Fibroblast of gingiva (primary cell): ENCODE data around the gene POU2AF1.

Source experiments
- DNase-seq: peaks from one replicate; pipeline ENCODE4 v3.0.0-alpha.2; 2011; ENCODE audit warnings: low read depth

Gene POU2AF1

GRCh38 chr11:111312076-111312475 is 67.0 kb downstream of the POU2AF1 start:
- DNase-seq, result no peak

GRCh38 chr11:111310723-111311122 is 68.4 kb downstream of the POU2AF1 start:
- no peak for DNase-seq

- no peak for DNase-seq
Measured at GRCh38 chr11:111310088-111310487, 69.0 kb downstream of the POU2AF1 start.

- DNase-seq, result no peak
Measured at GRCh38 chr11:111309215-111309915, 69.7 kb downstream of the POU2AF1 start.

- no peak for DNase-seq
Measured at GRCh38 chr11:111308140-111308539, 70.9 kb downstream of the POU2AF1 start.

- DNase-seq, result no peak
Measured at GRCh38 chr11:111307472-111308108, 71.5 kb downstream of the POU2AF1 start.

- DNase-seq, result no peak
Measured at GRCh38 chr11:111306321-111306720, 72.8 kb downstream of the POU2AF1 start.

GRCh38 chr11:111305876-111306275 is 73.2 kb downstream of the POU2AF1 start:
- no peak for DNase-seq

- DNase-seq, result no peak
Measured at GRCh38 chr11:111305162-111305802, 73.8 kb downstream of the POU2AF1 start.

- DNase-seq, result no peak
Measured at GRCh38 chr11:111303461-111303860, 75.6 kb downstream of the POU2AF1 start.

GRCh38 chr11:111302298-111302697 is 76.8 kb downstream of the POU2AF1 start:
- DNase-seq, result no peak
